Activated T-helper 17 cell treated with anti-CD3 and anti-CD28 coated beads, Interleukin-2, amount 50 U/mL, for 72 hours (primary cell): ENCODE data around the gene IGF1R. TPM values are rescaled to one million over a fixed set of nuclear protein-coding genes. Genes with fewer than 3 reads are reported as not detected.
"Not testable (repeated sequence)": the region's sequence is repeated elsewhere in the genome, so short reads cannot be mapped to it uniquely, and the experiment has no call there.

ENCODE experiments used
- ATAC-seq: fragments of 150-1000 bp; cut with Tn5 transposase; replicated peaks from 2 replicates; pipeline ENCODE4 v1.10.0; 2021; ENCODE audit warnings: mild to moderate bottlenecking, moderate library complexity
- H3K27ac Mint-ChIP-seq: one replicate; pipeline ENCODE4 v1.8.0; 2022; ENCODE audit warnings: mixed read lengths
- H3K27me3 Mint-ChIP-seq: one replicate; pipeline ENCODE4 v1.8.0; 2022; ENCODE audit warnings: mixed read lengths
- H3K36me3 Mint-ChIP-seq: one replicate; pipeline ENCODE4 v1.8.0; 2022; ENCODE audit warnings: low read depth, mild to moderate bottlenecking, mixed read lengths
- H3K4me1 Mint-ChIP-seq: one replicate; pipeline ENCODE4 v1.8.0; 2022; ENCODE audit warnings: mixed read lengths
- H3K4me3 Mint-ChIP-seq: one replicate; pipeline ENCODE4 v1.8.0; 2022; ENCODE audit warnings: mild to moderate bottlenecking, mixed read lengths
- H3K9me3 Mint-ChIP-seq: one replicate; pipeline ENCODE4 v1.8.0; 2022; ENCODE audit warnings: mixed read lengths
- total RNA-seq, 2 donors: library from RNA; stranded (reverse); gene quantifications; one replicate each; pipeline ENCODE4 v1.2.3, GENCODE V29; 2022

The IGF1R gene
- total RNA-seq, 2 donors from 2014 or later, result 4.6 to 33.8 TPM

DNA sequence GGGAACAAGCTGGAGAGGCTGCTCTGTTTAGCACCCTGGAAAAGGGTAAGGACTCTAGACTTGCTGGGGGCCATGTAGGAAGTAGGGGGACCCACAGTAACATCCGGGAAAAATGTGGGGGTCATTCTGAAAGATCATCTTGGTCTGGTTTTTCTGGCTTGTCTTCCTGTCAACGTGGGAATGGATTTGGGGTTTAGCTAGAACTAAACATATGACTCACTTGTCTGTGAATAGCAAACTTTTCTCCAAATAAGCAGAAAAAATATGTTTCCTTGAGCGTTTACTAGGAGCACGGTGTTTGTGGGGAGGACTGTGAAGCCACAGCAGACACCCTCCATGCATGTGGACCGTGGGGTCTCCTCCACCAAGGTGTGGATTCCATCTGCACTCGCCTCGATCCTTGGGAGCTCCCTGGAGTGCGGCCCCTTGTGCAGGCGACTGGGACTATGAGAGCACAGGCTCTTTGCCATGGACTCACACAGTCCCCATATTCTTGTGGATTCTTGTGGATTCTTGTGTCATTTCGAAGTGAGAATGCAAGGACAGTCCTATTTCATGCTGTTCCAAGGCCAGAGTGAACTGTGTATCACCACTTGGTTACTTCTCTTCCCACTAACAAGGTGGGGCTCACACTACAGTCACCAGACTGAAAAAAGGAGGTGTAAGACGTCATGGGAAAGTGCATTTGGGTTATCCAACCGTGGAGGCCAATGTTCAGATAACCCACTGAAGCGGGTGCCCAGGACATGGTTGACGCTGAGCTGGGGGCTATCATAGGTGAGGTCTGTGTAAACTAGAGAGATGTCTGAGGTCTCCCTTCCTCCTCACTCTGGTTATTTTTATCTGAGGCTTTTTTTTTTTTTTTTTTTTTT, 333.7 kb downstream of the IGF1R start:
- Mint-ChIP-seq H3K9me3 (peaks cover 14% of the 10 kb centered on the region), H3K4me3 (no peak overlapping the region), H3K27ac (no peak overlapping the region), H3K4me1 (no peaks in the 10 kb centered on the region), H3K36me3 (no peaks in the 10 kb centered on the region), H3K27me3 (peaks cover 20% of the 10 kb centered on the region)
- ATAC-seq, result no peak

DNA sequence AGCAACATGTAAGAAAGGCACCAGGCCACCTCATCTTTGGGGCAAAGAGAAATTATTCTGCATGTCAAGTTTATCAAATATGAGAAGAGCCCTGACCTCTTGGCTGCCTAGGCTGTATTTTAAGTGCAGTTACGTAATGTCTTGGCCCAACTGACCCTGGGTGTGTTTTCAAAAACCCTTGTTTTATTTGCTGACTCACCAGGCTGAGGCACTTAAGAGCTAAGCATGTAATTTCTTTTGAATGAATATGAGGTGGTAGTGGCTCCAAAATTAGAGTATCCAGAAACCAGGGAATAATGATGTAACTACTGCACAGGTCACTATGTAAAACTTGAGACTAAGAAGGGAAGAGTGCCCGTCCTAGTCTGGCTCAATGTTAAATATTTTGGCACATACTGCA, 335.0 kb downstream of the IGF1R start:
- Mint-ChIP-seq H3K9me3 (peaks cover 14% of the 10 kb centered on the region), H3K4me3 (no peak overlapping the region), H3K27ac (no peak overlapping the region), H3K4me1 (no peaks in the 10 kb centered on the region), H3K27me3 (peaks cover 20% of the 10 kb centered on the region), H3K36me3 (no peaks in the 10 kb centered on the region)
- ATAC-seq, result no peak

DNA sequence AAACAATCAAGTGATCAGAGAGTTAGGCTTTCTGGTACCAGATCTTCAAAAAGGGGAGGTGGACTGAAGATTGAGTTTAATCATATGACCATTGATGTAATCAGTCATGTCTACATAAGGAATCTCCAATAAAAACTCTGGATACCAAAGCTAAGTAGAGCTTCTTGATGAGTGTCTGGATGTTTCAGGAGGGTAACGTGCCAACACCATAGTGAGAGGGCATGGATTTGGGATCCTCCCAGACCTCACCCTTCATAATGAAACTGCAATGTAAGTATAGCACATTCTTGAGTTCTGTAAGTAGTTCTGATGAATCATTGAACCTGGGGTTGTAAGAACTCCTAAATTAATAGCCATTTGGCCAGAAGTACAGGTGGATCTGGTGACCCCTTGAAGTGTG, 337.9 kb downstream of the IGF1R start:
- ATAC-seq, result no peak
- H3K4me3 Mint-ChIP-seq, result no peak overlapping the region
- H3K4me1 Mint-ChIP-seq, result no peaks in the 10 kb centered on the region
- peaks cover 14% of the 10 kb centered on the region for H3K9me3 Mint-ChIP-seq
- H3K27ac Mint-ChIP-seq, result no peak overlapping the region
- H3K27me3 Mint-ChIP-seq, result peaks cover 28% of the 10 kb centered on the region
- H3K36me3 Mint-ChIP-seq, result no peaks in the 10 kb centered on the region

DNA sequence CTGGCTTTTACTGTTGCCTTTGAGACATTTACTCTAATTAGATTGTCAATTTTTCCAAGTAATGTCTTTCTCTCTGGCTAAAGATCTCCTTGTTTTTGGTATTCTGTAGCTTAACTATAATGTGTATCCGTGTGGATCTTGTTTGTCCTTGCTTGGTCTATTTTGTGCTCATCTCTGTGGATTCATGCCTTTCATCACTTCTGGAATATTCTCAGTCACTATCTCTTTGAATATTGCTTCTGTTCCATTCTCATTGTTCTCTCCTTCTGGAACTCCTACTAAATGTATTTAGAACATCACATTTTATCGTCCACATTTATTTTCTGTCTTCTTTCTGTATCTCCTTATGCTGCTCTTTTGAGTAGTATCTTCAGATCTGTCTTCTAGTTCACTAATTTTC, 346.6 kb downstream of the IGF1R start:
- Mint-ChIP-seq H3K36me3 (no peaks in the 10 kb centered on the region), H3K4me3 (no peak overlapping the region), H3K27me3 (peaks cover 8% of the 10 kb centered on the region), H3K4me1 (no peaks in the 10 kb centered on the region), H3K9me3 (peaks cover 11% of the 10 kb centered on the region), H3K27ac (no peak overlapping the region)
- no peak for ATAC-seq

DNA sequence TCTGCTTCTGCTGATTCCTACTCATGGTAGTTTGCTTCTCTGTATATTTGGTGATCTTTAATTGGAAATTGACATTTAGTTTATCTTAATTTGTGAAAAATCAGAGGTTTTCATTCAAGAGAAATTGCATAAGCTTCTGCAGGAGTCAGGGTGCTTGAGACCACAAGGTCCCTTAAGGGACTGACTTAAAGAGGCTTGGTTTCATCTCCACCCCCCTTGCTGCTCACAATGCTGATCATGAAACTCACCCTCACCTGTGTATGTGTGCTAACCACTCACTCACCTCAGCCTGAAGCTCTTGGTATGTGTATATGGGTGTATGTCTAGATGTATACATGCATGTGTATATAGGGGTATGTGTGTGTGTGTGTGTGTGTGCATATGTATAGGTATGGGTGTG, 347.8 kb downstream of the IGF1R start:
- no peaks in the 10 kb centered on the region for H3K4me1 Mint-ChIP-seq
- no peak overlapping the region for H3K27ac Mint-ChIP-seq
- H3K36me3 Mint-ChIP-seq, result no peaks in the 10 kb centered on the region
- no peak for ATAC-seq
- H3K27me3 Mint-ChIP-seq, result peaks cover 4% of the 10 kb centered on the region
- H3K4me3 Mint-ChIP-seq, result no peak overlapping the region
- peaks cover 14% of the 10 kb centered on the region for H3K9me3 Mint-ChIP-seq

DNA sequence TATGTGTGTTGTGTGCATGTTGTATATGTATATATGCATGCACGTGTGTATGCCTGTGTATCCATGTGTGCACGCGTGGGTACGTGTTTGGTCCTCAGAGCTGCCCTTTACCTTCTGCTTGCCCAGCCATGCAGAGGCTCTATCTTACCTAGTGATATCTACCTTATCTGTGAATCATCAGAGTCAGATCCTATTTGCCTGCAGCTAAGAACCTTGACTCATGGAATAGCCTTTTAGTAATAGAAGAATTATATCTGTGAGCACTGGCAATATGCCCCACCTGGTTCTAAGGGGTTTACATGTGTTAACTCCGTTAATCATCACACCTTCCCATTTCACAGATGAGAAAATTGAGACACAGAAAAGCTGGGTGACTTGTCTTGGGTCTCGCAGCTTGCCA, 348.3 kb downstream of the IGF1R start:
- H3K27me3 Mint-ChIP-seq, result peaks cover 4% of the 10 kb centered on the region
- H3K4me1 Mint-ChIP-seq, result no peaks in the 10 kb centered on the region
- no peaks in the 10 kb centered on the region for H3K36me3 Mint-ChIP-seq
- no peak overlapping the region for H3K27ac Mint-ChIP-seq
- no peak overlapping the region for H3K4me3 Mint-ChIP-seq
- peaks cover 14% of the 10 kb centered on the region for H3K9me3 Mint-ChIP-seq
- ATAC-seq, result no peak

DNA sequence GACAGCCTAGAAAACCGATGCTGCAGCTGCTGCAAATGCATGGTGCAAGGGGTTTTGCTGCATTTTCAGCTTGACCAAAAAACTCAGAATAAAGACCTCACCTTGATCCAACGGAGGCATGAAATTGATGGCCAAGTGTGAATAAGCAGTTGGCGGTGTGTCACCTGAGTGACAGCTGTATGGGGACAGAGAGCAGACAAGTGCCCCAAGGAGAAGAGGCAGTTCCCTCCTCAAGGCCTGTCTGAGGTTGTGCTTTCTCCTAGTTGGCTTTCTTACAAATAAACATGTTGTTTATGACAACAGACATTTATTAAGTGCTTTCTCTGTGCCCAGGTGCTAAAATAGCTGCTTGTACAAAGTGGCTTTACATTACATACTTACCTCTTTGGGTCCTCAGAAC, 349.0 kb downstream of the IGF1R start:
- Mint-ChIP-seq H3K9me3 (peaks cover 14% of the 10 kb centered on the region), H3K27ac (no peak overlapping the region), H3K36me3 (no peaks in the 10 kb centered on the region), H3K27me3 (peaks cover 4% of the 10 kb centered on the region), H3K4me3 (no peak overlapping the region), H3K4me1 (no peaks in the 10 kb centered on the region)
- no peak for ATAC-seq

DNA sequence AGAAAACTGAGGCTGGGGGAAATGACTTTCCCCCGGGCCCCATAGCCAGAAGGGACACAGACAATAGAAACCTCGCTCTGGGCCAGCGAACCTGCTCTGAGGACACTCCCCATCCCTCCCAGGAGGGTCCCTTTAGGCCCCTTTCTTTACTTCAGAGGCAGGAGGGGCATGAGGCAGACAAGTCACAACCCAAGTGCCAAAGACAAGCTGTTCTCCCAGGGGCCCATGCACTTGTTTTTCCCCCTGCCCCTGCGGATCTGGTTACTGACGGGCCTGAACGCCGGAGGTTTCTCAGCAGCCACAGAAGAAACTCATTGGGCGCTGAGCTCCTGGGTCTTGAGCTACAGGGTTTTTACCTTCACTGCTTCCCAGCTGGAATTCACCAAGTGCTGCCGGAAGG, 349.4 kb downstream of the IGF1R start:
- ATAC-seq, result no peak
- no peaks in the 10 kb centered on the region for H3K36me3 Mint-ChIP-seq
- no peak overlapping the region for H3K27ac Mint-ChIP-seq
- H3K9me3 Mint-ChIP-seq, result peaks cover 14% of the 10 kb centered on the region
- H3K4me3 Mint-ChIP-seq, result no peak overlapping the region
- H3K27me3 Mint-ChIP-seq, result peaks cover 4% of the 10 kb centered on the region
- H3K4me1 Mint-ChIP-seq, result no peaks in the 10 kb centered on the region

DNA sequence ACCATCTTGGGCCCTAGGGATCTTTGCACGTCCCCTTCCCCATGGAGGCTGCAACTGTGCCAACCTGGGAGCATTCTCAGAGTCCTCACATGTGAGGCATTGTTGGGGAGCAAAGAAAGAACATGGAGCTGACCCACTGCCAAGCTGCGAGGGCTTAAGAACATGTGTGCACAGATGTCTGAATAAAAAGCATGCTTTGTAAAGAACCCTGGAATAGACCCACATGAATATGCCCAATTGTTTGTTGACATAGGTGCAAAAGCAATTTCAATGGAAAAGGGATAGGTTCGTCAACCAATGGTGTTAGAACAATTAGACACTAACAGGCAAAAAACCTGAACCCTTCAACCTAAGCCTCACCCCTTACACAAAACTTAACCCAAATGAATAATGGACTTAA, 349.9 kb downstream of the IGF1R start:
- Mint-ChIP-seq H3K27me3 (peaks cover 4% of the 10 kb centered on the region), H3K36me3 (no peaks in the 10 kb centered on the region), H3K4me1 (no peaks in the 10 kb centered on the region), H3K27ac (no peak overlapping the region), H3K4me3 (no peak overlapping the region), H3K9me3 (peaks cover 14% of the 10 kb centered on the region)
- no peak for ATAC-seq

DNA sequence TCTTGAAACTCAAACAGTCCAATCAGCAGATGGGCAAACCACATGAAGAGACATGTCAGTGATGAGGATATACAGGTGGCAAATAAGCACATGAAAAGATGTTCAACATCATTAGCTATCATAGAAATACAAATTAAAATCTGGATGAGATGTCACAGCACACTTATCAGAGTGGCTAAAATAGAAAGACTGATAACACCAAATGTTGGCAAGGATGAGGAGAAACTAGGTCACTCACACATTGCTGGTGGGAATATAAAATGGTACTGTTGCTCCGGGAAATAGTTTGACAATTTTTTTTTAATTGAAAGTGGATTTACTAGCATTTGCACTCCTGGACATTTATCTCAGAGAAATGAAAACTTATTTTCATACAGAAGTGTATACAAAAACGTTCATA, 350.9 kb downstream of the IGF1R start:
- Mint-ChIP-seq H3K27ac (no peak overlapping the region), H3K36me3 (no peaks in the 10 kb centered on the region), H3K27me3 (peaks cover 4% of the 10 kb centered on the region), H3K4me3 (no peak overlapping the region), H3K4me1 (no peaks in the 10 kb centered on the region), H3K9me3 (peaks cover 14% of the 10 kb centered on the region)
- ATAC-seq, result no peak

DNA sequence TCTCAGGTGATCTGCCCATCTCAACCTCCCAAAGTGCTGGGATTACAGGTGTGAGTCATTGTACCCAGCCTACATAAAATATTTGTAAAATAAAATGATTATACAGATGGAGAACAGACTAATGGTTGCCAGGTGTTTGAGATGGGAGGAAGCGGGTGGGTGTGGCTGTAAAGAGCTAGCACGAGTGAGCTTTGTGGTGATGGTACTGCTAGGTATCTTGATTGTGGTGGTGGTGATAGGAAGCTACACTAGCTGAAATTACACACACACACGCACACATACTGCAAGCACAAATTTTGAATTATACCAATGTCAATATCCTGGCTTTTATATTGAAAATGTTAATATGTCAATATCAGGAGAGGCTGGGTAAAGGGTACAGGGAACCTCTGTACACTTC, 353.9 kb downstream of the IGF1R start:
- no peak overlapping the region for H3K27ac Mint-ChIP-seq

DNA sequence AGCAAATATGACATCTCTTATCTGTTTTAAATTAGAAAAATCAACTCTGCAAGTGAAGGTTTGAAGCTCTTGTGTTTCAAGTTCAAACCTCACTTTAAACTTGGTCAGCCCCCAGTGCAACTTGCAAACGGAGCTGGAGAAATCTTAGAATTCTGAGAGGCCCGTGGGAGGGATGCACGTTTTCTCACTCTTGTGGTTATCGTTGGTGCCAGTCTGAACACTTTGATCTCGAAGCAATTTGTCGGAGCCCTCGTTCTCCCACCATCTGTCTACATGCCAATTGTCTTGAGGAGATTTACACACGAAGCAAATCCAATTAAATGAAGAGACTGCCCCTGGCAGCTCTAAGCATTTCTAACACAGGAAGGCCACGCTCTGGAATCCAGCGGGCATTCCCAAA, 355.0 kb downstream of the IGF1R start:
- H3K4me3 Mint-ChIP-seq, H3K27ac Mint-ChIP-seq, H3K27me3 Mint-ChIP-seq, H3K9me3 Mint-ChIP-seq, H3K36me3 Mint-ChIP-seq, ATAC-seq, H3K4me1 Mint-ChIP-seq: not testable (repeated sequence)

More for the DNA sequence above, 353.9 kb downstream of the IGF1R start:
- H3K36me3 Mint-ChIP-seq, result no peaks in the 10 kb centered on the region
- H3K27me3 Mint-ChIP-seq, result peaks cover 4% of the 10 kb centered on the region
- no peak overlapping the region for H3K4me3 Mint-ChIP-seq
- peaks cover 9% of the 10 kb centered on the region for H3K9me3 Mint-ChIP-seq
- no peak for ATAC-seq
- H3K4me1 Mint-ChIP-seq, result no peaks in the 10 kb centered on the region

DNA sequence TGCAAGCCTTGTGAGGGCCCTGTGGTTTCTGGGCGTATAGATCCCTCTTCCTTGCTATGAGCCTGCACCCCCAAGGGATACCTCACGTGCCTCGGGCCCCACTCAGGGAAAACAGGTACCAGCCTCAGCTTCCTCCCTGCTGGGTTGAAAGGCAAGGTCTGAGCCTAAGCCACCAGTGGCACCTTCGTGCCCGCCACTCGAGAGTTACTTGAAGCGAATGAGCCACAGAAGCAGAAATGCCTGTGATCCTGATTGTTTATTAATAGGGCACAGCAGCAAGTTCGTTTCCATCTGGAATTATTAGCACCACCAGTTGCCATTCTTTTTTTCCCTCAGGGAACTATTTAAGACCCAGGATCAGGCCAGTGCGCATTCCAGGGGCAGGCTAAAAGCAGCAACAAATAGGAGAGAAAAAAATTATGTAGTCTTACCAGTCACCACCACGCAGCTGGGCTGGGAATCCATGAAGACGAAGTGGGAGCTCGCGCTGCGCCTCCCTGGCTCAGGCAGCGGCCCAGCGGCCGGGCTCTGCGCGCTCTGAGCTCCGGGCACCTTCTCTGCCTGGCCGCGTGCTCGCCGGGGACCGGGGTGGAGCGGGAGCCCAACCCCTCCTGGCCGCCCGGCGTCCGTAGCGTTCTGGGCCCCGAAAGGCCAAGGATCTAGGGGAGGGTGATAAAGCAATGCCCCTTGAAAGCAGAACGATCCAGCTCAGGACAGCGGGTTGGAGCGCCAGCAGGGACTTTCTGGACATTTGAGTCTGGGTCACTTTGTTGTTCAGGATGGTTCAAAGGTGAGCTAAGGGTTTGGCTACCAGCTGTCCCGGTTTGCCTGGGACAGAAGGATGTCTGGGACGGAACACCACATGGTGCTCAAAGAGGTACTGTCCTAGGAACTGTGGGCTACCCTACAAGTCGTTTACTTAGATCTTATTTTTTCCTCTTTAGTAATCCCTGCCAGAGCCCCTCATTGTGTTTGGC, 356.9 kb downstream of the IGF1R start:
- not testable (repeated sequence) for H3K4me1 Mint-ChIP-seq, H3K36me3 Mint-ChIP-seq, H3K27ac Mint-ChIP-seq, ATAC-seq, H3K27me3 Mint-ChIP-seq, H3K4me3 Mint-ChIP-seq, H3K9me3 Mint-ChIP-seq

DNA sequence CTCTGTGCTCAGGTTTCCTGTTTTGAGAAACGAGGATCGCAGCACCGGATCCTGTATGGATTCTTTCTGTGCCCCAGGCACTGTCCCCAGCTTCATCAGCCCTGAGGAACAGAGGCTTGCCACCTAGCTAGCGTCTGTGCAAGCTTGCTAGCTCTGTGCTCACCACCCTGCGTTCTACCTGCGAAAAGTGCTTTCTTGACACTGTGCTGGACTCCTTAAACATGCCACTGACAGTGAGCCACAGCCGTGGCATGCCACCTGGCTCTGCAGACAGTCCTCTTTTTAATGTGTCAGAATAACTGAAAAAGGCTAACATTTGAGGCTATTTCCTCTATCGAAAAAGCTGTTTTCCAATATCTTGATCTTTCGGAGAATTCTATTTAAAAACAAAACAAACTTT, 357.8 kb downstream of the IGF1R start:
- H3K27ac Mint-ChIP-seq, result no peak overlapping the region
- no peaks in the 10 kb centered on the region for H3K4me1 Mint-ChIP-seq

More for the DNA sequence above, 357.8 kb downstream of the IGF1R start:
- ATAC-seq, result no peak
- no peaks in the 10 kb centered on the region for H3K36me3 Mint-ChIP-seq
- peaks cover 3% of the 10 kb centered on the region for H3K27me3 Mint-ChIP-seq
- no peaks in the 10 kb centered on the region for H3K9me3 Mint-ChIP-seq
- H3K4me3 Mint-ChIP-seq, result no peak overlapping the region
